Activated CD8-positive, alpha-beta memory T cell treated with anti-CD3 and anti-CD28 coated beads, Interleukin-2, amount 50 U/mL, for 4 hours (primary cell): ENCODE results near the gene ACOX2.

ENCODE experiments used
- DNase-seq: peaks from one replicate; pipeline ENCODE4 v3.0.0-alpha.2; 2020

The ACOX2 gene

GRCh38 chr3:58471025-58471887, 65.7 kb downstream of the ACOX2 start:
- DNase-seq: peak; percentile 42

DNA sequence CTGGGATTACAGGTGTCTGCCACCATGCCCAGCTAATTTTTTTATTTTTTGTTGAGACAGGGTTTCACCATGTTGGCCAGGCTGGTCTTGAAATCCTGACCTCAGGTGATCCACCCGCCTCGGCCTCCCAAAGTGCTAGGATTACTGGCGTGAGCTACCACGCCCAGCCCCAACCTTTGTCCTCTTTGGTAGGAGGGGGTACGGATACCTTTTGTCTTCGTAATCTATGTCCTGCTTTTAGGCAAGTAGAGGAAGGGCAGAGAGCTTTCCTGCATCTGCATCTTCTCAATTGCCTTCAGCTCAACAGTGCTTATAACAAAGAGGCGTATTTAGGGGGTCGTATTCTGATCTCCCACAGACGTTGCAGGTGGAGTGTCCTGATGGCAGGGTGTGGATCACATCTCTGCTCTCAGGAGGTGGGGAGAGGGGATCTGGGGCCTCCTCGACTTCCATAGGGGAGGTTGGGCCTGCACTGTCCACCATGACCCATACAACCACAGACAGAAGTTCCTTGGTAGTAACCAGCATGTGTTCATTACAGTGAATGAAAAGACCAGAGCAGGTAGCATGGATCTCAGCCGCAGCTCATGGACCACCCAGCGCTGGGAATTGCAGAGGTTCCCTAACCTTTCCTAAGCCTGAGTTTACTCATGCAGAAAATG, 66.5 kb downstream of the ACOX2 start:
- no peak for DNase-seq

DNA sequence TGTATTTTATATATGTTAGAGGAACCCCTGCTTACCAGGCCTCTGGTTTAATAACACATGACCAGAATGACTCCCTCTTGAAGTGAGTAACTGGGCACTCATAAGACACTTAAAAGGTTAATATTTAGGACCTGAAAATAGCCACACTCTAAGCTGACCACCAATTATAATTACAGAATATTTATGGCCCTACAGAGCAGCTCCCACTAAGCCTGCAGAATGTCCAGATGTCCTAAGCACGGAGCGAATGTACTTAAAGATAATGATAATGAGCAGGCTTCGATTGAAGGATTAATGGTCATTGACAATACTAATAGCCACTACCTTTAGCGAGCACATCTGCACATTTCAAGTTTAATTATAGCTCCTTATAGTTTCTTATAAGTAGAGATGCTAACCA, 67.9 kb downstream of the ACOX2 start:
- DNase-seq: no peak

DNA sequence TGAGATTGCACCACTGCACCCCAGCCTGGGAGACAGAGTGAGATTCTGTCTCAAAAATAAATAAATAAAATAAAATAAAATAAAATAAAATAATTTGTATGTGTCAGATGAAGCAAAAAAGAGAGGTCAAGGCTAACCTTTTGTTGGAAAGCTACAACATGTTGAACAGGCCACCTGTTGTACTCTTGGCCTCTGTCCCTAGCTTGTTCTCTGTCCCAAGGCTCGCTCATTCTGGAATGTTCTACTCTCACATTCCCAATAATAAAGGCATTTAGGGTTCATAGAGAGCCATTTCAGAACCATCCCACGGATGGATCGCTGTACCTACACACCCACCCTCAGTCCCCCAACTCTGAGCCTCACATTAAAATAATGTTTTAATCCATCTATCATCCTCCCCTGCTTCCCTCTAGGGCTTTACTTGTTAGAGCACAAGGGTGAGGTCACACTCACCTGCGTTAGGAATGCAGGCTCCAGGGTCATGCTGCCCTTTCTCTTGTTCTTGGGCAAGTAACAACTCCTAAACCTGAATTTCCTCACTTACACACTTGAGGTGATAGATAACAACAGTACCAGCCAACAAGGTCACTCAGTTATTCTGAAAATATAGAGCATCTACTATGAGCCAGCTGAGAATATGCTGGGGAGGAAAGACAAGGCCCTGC, 70.0 kb downstream of the ACOX2 start:
- DNase-seq: no peak

DNA sequence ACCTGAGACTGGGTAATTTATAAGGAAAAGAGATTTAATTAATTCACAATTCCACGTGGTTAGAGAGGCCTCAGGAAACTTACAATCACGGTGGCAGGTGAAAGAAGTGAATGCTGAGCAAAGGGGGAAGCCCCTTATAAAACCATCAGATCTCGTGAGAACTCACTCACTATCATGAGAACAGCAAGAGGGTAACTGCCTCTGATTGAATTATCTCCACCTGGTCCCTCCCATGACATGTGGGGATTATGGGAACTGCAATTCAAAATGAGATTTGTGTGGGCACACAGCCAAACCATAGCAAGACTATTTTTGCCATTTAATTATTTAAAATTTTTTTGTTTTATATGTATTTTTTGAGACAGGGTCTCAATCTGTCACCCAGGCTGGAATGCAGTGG, 72.1 kb downstream of the ACOX2 start:
- DNase-seq: no peak

- no peak for DNase-seq
These were observed 73.1 kb downstream of the ACOX2 start for GRCh38 chr3:58463942-58464271.

- DNase-seq: peak; percentile 73
These were observed 73.6 kb downstream of the ACOX2 start for GRCh38 chr3:58463181-58463941.

DNA sequence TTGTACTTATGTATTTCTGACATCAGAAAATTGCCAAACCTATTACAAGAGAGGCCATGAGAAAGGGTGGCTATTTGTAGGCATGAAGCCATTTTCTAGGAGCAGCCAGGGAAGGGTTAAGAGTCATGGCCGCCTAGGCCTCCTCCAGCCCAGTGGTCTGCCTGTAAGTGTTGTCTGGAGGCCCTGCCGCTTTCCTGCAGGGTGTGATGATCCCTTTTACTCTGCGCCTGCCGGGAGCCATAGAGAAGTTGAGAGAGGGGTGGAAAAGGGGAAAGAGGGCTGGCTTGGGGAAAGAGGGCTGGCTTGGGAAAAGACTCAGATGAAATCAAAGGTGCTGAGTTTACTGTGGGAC, 74.2 kb downstream of the ACOX2 start:
- DNase-seq: no peak

DNA sequence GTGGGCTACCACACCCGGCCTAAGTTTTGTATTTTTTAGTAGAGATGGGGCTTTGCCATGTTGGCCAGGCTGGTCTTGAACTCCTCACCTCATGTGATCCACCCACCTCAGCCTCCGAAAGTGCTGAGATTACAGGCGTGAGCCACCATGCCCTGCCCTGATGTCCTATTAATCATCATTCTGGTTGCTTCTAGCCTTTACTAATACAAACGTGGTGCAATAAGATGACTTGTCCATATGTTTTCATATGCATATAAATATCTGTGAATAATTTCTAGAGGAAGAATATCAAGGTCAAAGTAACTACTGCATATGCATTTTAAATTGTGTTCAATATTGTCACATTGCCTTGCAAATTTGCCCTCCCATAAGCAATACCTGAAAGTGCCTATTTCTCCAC, 77.8 kb downstream of the ACOX2 start:
- no peak for DNase-seq
